Measurements from ENCODE around the gene C18orf63. TPM values are rescaled to one million over a fixed set of nuclear protein-coding genes. Genes with fewer than 3 reads are reported as not detected.

C18orf63 gene
- total RNA-seq, 2 donors from 2014 or later, result not detected

- H3K27ac Mint-ChIP-seq, result no peak overlapping the region
- no peak overlapping the region for H3K4me3 Mint-ChIP-seq
Observed at GRCh38 chr18:74348581-74348980, 32.9 kb downstream of the C18orf63 start.

DNA sequence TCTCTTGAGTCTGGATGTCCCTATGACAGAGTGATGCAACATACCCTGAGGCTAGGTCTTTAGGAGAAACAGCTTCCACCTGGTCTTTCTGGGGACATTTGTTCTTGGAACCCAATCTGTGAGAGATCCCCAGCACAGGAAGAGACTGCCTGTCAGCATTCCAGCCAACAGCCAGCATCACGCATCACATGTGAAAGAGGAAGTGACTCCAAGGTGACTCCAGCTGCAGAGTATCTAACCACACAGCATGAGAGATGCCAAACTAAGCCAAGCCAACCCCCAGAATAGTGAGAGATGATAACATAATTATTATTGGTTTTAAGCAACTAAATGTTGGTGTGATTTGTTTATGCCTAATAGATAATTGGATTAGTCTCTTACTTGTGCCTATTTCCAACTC, 35.7 kb downstream of the C18orf63 start:
- Mint-ChIP-seq H3K27ac (no peak overlapping the region), H3K4me3 (no peak overlapping the region), H3K4me1 (peaks cover under 1% of the 10 kb centered on the region), H3K36me3 (ENCODE audit: low read depth) (no peaks in the 10 kb centered on the region), H3K27me3 (peaks cover 14% of the 10 kb centered on the region)
- no peaks in the 10 kb centered on the region for H3K9me3 ChIP-seq (ENCODE audit: control insufficient read depth, low read length, poor library complexity, severe bottlenecking)
- DNase-seq (no peak), ATAC-seq (no peak)

More at GRCh38 chr18:74348581-74348980, 32.9 kb downstream of the C18orf63 start:
- DNase-seq (no peak), ATAC-seq (no peak)
- Mint-ChIP-seq H3K27me3 (peaks cover 20% of the 10 kb centered on the region), H3K4me1 (no peaks in the 10 kb centered on the region), H3K36me3 (ENCODE audit: low read depth) (no peaks in the 10 kb centered on the region)
- no peaks in the 10 kb centered on the region for H3K9me3 ChIP-seq (ENCODE audit: control insufficient read depth, low read length, poor library complexity, severe bottlenecking)

DNA sequence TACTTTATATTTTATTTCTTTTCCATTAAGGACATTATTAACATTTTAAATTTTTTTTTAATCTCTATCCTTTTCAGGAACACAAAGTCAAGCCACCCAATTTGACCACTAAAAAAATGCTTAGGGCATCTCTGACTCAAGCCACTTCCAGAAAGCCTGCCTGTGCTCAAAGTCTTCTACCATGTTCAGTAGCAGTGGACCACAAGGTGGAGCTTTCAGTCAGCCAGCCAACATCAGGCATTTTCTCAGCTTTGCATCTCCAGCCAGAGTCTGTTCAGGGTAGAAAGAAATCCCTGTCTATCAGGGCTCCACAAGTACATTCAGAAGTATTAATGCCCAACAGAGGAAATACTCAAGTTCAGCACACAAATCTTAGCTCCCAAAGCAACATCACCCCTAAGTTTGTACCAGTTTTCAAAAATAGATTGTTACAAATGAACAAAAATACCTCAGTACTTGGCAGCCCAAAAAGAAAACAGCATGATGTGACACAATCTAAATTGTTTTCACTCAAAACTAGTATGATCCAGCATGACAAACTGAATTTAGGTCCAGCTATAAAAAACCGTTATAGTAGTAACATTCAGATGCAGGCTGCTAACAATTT, 37.6 kb downstream of the C18orf63 start:
- H3K27me3 Mint-ChIP-seq, result peaks cover 14% of the 10 kb centered on the region
- H3K4me3 Mint-ChIP-seq, result no peak overlapping the region
- H3K27ac Mint-ChIP-seq, result no peak overlapping the region
- no peaks in the 10 kb centered on the region for H3K36me3 Mint-ChIP-seq (ENCODE audit: low read depth)
- ATAC-seq (peak; percentile 86), DNase-seq (peak in 2 of 3 donors; percentile 22 to 49)
- peaks cover 5% of the 10 kb centered on the region for H3K4me1 Mint-ChIP-seq
- H3K9me3 ChIP-seq (ENCODE audit: control insufficient read depth, low read length, poor library complexity, severe bottlenecking), result no peaks in the 10 kb centered on the region

DNA sequence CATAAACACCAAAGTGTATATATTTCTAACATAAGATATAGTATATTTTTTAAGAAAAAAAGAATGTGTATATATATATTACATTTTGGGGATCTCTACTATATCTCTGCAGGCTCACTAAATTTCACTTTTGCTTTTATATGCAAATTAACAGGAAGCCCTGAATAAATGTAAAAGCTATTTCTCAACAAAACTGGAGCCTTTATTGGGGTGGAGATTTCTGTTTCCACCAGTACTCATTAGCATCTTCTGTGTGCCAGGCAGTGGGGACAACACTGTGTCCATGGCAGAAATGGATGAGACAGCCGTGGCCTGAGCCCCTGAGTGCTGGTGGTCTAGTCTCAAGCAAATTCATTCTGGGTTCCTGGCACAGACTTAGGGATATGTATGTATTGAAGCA, 41.3 kb downstream of the C18orf63 start:
- no peaks in the 10 kb centered on the region for H3K9me3 ChIP-seq (ENCODE audit: control insufficient read depth, low read length, poor library complexity, severe bottlenecking)
- H3K4me1 Mint-ChIP-seq, result peaks cover 13% of the 10 kb centered on the region
- H3K36me3 Mint-ChIP-seq (ENCODE audit: low read depth), result peaks cover 7% of the 10 kb centered on the region
- no peak overlapping the region for H3K4me3 Mint-ChIP-seq
- no peak for ATAC-seq
- peaks cover 17% of the 10 kb centered on the region for H3K27me3 Mint-ChIP-seq
- H3K27ac Mint-ChIP-seq, result no peak overlapping the region
- no peak for DNase-seq

DNA sequence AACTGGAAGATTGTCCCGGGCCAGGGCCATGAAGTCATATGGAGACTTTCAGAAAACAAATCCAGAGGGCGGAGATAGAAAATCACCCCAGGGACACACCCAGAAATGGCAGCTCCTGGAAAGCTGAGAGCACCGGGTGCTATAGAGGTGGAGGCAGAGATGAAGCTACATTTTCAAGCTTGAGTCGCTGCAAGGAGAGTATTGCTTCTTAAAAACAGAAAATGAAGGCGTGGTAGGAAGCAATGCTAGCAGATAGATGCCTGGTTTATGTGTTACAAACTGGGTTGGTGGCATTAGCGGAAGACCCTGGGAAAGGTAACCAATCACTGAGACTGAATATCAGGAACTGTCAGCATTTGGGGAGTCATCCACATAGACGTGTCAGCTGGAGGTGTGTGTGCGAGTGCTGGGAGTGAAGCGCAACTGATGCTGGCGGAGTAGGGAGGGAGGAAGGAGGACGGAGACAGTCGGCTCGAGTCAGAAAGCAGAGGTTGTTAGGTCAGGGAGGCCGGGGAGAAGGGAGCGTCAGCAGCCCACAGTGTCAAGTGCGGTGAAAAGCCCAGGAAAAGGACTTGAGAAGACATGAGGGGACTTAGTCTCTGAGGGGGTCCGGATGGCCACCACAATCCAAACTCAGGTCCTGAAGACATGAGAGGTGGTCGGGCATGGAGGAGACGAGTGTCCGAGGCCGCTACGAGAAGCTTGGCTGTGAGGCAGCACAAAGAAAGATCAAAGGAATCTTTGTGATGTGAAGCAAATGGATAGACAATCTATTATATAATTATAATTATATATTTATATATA, 45.4 kb downstream of the C18orf63 start:
- Mint-ChIP-seq H3K4me3 (no peak overlapping the region), H3K36me3 (ENCODE audit: low read depth) (peaks cover 7% of the 10 kb centered on the region), H3K4me1 (peaks cover 13% of the 10 kb centered on the region), H3K27ac (peak overlapping the region; percentile 68), H3K27me3 (peaks cover 17% of the 10 kb centered on the region)
- ATAC-seq (no peak), DNase-seq (no peak)
- H3K9me3 ChIP-seq (ENCODE audit: control insufficient read depth, low read length, poor library complexity, severe bottlenecking), result no peaks in the 10 kb centered on the region

DNA sequence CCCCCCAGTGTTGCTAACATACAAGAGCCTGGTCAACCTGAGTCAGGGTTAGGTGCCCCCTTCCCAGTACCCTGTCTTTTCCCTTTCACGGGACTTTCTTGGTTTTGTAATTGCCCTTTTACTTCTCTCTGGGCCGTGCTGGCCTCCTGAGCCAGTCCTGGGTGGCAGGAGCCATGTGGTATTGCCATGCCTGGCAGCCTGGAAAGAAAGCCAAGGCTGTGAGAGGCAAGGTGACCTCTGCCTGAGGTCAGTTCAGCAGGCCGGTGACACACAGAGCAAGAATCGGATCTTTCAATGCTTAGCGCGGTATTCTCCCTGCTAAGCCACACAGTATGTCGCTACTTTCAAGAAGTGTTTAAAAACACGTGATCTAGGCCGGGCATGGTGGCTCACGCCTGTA, 52.3 kb downstream of the C18orf63 start:
- Mint-ChIP-seq H3K4me1 (peaks cover 18% of the 10 kb centered on the region), H3K4me3 (no peak overlapping the region), H3K27ac (no peak overlapping the region), H3K36me3 (ENCODE audit: low read depth) (peaks cover 3% of the 10 kb centered on the region), H3K27me3 (no peaks in the 10 kb centered on the region)
- H3K9me3 ChIP-seq (ENCODE audit: control insufficient read depth, low read length, poor library complexity, severe bottlenecking), result no peaks in the 10 kb centered on the region
- DNase-seq, result no peak
- ATAC-seq, result no peak

GRCh38 chr18:74368901-74369705, 53.5 kb downstream of the C18orf63 start:
- ATAC-seq (no peak), DNase-seq (no peak)
- Mint-ChIP-seq H3K4me1 (peaks cover 22% of the 10 kb centered on the region), H3K27ac (peak overlapping the region; percentile 88), H3K4me3 (no peak overlapping the region), H3K36me3 (ENCODE audit: low read depth) (peaks cover 3% of the 10 kb centered on the region), H3K27me3 (no peaks in the 10 kb centered on the region)
- no peaks in the 10 kb centered on the region for H3K9me3 ChIP-seq (ENCODE audit: control insufficient read depth, low read length, poor library complexity, severe bottlenecking)

GRCh38 chr18:74370115-74370514, 54.5 kb downstream of the C18orf63 start:
- ATAC-seq, result no peak
- no peak for DNase-seq
- peak overlapping the region; percentile 67 for H3K27ac Mint-ChIP-seq
- H3K4me3 Mint-ChIP-seq, result no peak overlapping the region
- no peaks in the 10 kb centered on the region for H3K27me3 Mint-ChIP-seq
- no peaks in the 10 kb centered on the region for H3K9me3 ChIP-seq (ENCODE audit: control insufficient read depth, low read length, poor library complexity, severe bottlenecking)
- H3K36me3 Mint-ChIP-seq (ENCODE audit: low read depth), result peaks cover 3% of the 10 kb centered on the region
- H3K4me1 Mint-ChIP-seq, result peaks cover 30% of the 10 kb centered on the region

GRCh38 chr18:74373428-74373827, 57.8 kb downstream of the C18orf63 start:
- DNase-seq (peak in 2 of 3 donors; percentile 37 to 45), ATAC-seq (peak; percentile 93)
- Mint-ChIP-seq H3K4me1 (peaks cover 49% of the 10 kb centered on the region), H3K36me3 (ENCODE audit: low read depth) (peaks cover 3% of the 10 kb centered on the region), H3K27me3 (no peaks in the 10 kb centered on the region), H3K27ac (peak overlapping the region; percentile 94), H3K4me3 (peak overlapping the region; percentile 75)
- no peaks in the 10 kb centered on the region for H3K9me3 ChIP-seq (ENCODE audit: control insufficient read depth, low read length, poor library complexity, severe bottlenecking)

DNA sequence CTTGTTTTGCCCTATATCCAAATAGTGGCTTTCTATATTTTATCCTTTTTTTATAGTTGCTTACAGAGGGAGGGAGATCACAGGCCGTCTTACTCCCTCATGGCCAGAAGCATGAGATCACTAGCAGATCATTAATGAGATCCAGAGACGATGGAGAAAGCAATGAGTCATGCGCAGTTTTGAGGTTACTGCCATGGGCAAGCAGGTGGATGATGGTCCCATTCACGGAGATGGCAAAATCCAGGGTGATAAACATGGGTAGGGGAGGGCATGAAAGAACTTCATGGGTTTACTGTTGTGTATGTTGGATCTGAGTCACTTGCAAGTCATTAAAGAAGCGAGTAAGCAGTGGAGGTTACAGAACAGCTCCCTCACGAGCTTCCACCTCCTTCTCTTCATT, 60.4 kb downstream of the C18orf63 start:
- ATAC-seq, result no peak
- H3K4me3 Mint-ChIP-seq, result peak overlapping the region; percentile 59
- no peak for DNase-seq
- H3K36me3 Mint-ChIP-seq (ENCODE audit: low read depth), result no peaks in the 10 kb centered on the region
- peak overlapping the region; percentile 94 for H3K27ac Mint-ChIP-seq
- H3K27me3 Mint-ChIP-seq, result no peaks in the 10 kb centered on the region
- H3K9me3 ChIP-seq (ENCODE audit: control insufficient read depth, low read length, poor library complexity, severe bottlenecking), result no peaks in the 10 kb centered on the region
- peaks cover 48% of the 10 kb centered on the region for H3K4me1 Mint-ChIP-seq

DNA sequence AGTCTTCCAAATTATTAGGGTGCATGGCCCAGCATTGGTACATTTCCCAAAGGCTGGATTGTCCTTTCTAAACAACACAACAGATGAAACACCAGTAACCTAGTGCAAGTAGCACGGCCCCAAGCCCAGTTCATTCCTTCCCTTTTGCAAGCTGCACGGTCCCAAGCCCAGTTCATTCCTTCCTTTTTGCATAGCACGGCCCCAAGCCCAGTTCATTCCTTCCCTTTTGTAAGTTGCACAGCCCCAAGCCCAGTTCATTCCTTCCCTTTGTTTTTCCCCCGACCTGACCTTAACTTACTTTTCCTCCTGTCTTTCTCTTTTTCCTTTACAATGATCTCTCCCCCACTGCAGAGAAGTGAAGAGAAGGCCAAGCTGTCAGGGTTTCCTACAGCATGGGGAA, 60.9 kb downstream of the C18orf63 start:
- DNase-seq (no peak), ATAC-seq (no peak)
- no peaks in the 10 kb centered on the region for H3K9me3 ChIP-seq (ENCODE audit: control insufficient read depth, low read length, poor library complexity, severe bottlenecking)
- Mint-ChIP-seq H3K36me3 (ENCODE audit: low read depth) (no peaks in the 10 kb centered on the region), H3K27ac (peak overlapping the region; percentile 94), H3K4me1 (peaks cover 44% of the 10 kb centered on the region), H3K4me3 (no peak overlapping the region), H3K27me3 (no peaks in the 10 kb centered on the region)

DNA sequence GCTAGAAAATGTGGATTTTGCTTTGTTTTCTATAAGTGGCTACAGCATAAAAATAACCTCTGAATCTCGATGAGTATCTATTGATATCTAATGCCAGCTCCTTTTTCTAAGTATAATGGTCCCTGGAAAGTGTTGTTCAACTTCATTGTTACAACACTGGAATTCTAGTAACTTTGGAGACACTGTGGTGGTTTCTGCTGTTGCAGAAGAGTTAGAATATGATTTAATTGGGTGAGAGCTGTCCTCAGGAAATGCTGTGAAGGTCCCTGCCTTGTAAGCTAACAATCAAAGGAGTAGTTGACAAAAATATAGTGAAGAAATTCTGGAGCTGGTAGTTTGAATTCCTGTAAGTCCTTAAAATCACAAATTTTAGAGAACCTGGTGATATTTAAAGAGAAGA, 62.1 kb downstream of the C18orf63 start:
- no peak for ATAC-seq
- no peaks in the 10 kb centered on the region for H3K27me3 Mint-ChIP-seq
- H3K36me3 Mint-ChIP-seq (ENCODE audit: low read depth), result no peaks in the 10 kb centered on the region
- peak overlapping the region; percentile 93 for H3K27ac Mint-ChIP-seq
- peaks cover 36% of the 10 kb centered on the region for H3K4me1 Mint-ChIP-seq
- H3K4me3 Mint-ChIP-seq, result no peak overlapping the region
- no peaks in the 10 kb centered on the region for H3K9me3 ChIP-seq (ENCODE audit: control insufficient read depth, low read length, poor library complexity, severe bottlenecking)
- no peak for DNase-seq

DNA sequence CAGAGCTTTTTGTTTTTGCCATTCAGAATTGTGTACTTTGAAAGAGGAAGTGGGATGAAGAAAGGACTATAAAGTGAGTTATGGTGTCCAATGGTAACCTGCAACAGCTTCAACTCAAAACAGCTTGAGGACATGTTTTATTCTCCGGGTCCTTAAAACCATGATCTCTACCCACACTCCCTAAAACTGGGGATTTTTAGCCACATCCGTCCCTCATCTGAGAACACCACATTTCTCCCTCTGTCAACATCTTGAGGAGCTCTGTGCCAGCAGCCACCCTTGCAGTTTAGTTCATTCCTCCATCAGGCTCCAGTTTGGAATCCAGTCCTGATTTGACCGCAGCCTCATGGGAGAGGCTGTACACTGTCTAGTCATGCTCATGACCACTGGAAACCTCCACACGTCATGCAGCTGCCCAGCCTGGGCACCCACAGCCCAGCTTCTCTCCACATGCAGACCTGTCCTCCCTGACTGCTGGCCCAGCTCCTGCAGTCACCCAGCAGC, 62.6 kb downstream of the C18orf63 start:
- Mint-ChIP-seq H3K27me3 (no peaks in the 10 kb centered on the region), H3K36me3 (ENCODE audit: low read depth) (no peaks in the 10 kb centered on the region), H3K4me1 (peaks cover 36% of the 10 kb centered on the region), H3K4me3 (peak overlapping the region; percentile 77), H3K27ac (peak overlapping the region; percentile 93)
- no peaks in the 10 kb centered on the region for H3K9me3 ChIP-seq (ENCODE audit: control insufficient read depth, low read length, poor library complexity, severe bottlenecking)
- DNase-seq (no peak), ATAC-seq (peak; percentile 55)
